A673 (cell line): ENCODE results near the gene NAALADL2. TPM values are rescaled to one million over a fixed set of nuclear protein-coding genes. Genes with fewer than 3 reads are reported as not detected.

Source experiments
- BruUV-seq: library from RNA; stranded (reverse); fragments of 400-500 nt; replicated peaks from 2 replicates; lab custom pipeline; 2021; lab: Mats Ljungman, UMichigan
- CTCF ChIA-PET: fragments of 300-600 bp; sonication (Branson Sonifier 250); formaldehyde crosslinking; loops from one replicate; lab custom pipeline; 2022; ENCODE audit warnings: antibody characterized with exemption; lab: Charles Lee
- POLR2A ChIA-PET: fragments of 300-600 bp; sonication (Branson Sonifier 250); formaldehyde crosslinking; loops from one replicate; lab custom pipeline; 2022; ENCODE audit warnings: antibody characterized with exemption; ENCODE audit not compliant: low non-redundant PET; lab: Charles Lee
- DNase-seq: peaks from one replicate; pipeline ENCODE4 v3.0.0-alpha.2; 2015; ENCODE audit warnings: low spot score
- H3K27ac ChIP-seq: fragments of 200-600 bp; sonication (generic); 2 replicates; pipeline ENCODE4 v1.5.1; 2016; ENCODE audit warnings: mixed run types, low read depth, mild to moderate bottlenecking, mixed read lengths, antibody characterized with exemption, low read length; ENCODE audit not compliant: poor library complexity, severe bottlenecking
- H3K27me3 ChIP-seq: fragments of 200-600 bp; sonication (generic); replicated peaks from 2 replicates; pipeline ENCODE4 v1.6.1; 2017; ENCODE audit warnings: mixed run types, low read depth, mild to moderate bottlenecking, mixed read lengths, antibody characterized with exemption, low read length; ENCODE audit not compliant: insufficient read depth, poor library complexity
- H3K36me3 ChIP-seq: fragments of 200-600 bp; sonication (generic); 2 replicates; pipeline ENCODE4 v1.6.1; 2016; ENCODE audit warnings: mixed run types, mild to moderate bottlenecking, mixed read lengths, antibody characterized with exemption, low read length; ENCODE audit not compliant: insufficient read depth, poor library complexity, severe bottlenecking
- H3K4me1 ChIP-seq: fragments of 200-600 bp; sonication (generic); 2 replicates; pipeline ENCODE4 v1.6.1; 2017; ENCODE audit warnings: mixed run types, mild to moderate bottlenecking, mixed read lengths, antibody characterized with exemption, low read length; ENCODE audit not compliant: insufficient read depth, poor library complexity, severe bottlenecking
- H3K4me3 ChIP-seq: fragments of 200-600 bp; sonication (generic); 2 replicates; pipeline ENCODE4 v1.5.1; 2016; ENCODE audit warnings: low read depth, mixed run types, mild to moderate bottlenecking, mixed read lengths, low read length; ENCODE audit not compliant: poor library complexity, severe bottlenecking
- H3K9me3 ChIP-seq: fragments of 200-600 bp; sonication (generic); 2 replicates; pipeline ENCODE4 v1.6.1; 2016; ENCODE audit warnings: mixed run types, low read depth, mild to moderate bottlenecking, mixed read lengths, antibody characterized with exemption, low read length; ENCODE audit not compliant: poor library complexity, severe bottlenecking
- EZH2 ChIP-seq: fragments of 200-600 bp; sonication (generic); IDR thresholded peaks from 2 replicates; pipeline ENCODE4 v1.6.1; 2017; ENCODE audit warnings: borderline replicate concordance, low read depth, mild to moderate bottlenecking, mixed read lengths, antibody characterized with exemption, low read length; ENCODE audit not compliant: poor library complexity, severe bottlenecking
- intact Hi-C: fragments of 100-400 bp; cut with micrococcal nuclease; formaldehyde crosslinking; loops from one replicate; pipeline ENCODE4 v1.10.0; 2022; ENCODE audit not compliant: unreplicated experiment
- total RNA-seq: library from RNA; stranded (reverse); gene quantifications from 2 replicates; pipeline ENCODE4 v1.2.3, GENCODE V29; 2021
- TF ChIP-seq, protein P1 (sequence below): fragments of 300-800, 200-600 bp; sonication (generic); conservative IDR thresholded peaks from 2 replicates; pipeline ENCODE4 v1.5.1; 2017; ENCODE audit warnings: low read depth, mild to moderate bottlenecking, antibody characterized with exemption, low read length, moderate library complexity, mixed read lengths

NAALADL2 gene
- total RNA-seq, 1 experiment from 2014 or later, result 0.64 TPM

GRCh38 chr3:175651716-175652115, 792.6 kb downstream of the NAALADL2 start:
- TF ChIP-seq, protein P1, sequence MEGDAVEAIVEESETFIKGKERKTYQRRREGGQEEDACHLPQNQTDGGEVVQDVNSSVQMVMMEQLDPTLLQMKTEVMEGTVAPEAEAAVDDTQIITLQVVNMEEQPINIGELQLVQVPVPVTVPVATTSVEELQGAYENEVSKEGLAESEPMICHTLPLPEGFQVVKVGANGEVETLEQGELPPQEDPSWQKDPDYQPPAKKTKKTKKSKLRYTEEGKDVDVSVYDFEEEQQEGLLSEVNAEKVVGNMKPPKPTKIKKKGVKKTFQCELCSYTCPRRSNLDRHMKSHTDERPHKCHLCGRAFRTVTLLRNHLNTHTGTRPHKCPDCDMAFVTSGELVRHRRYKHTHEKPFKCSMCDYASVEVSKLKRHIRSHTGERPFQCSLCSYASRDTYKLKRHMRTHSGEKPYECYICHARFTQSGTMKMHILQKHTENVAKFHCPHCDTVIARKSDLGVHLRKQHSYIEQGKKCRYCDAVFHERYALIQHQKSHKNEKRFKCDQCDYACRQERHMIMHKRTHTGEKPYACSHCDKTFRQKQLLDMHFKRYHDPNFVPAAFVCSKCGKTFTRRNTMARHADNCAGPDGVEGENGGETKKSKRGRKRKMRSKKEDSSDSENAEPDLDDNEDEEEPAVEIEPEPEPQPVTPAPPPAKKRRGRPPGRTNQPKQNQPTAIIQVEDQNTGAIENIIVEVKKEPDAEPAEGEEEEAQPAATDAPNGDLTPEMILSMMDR, result no peak
- TF ChIP-seq EZH2, result no peak
- ChIA-PET POLR2A (no interaction called here), CTCF (no interaction called here)
- Histone ChIP-seq H3K27ac (no peak overlapping the region), H3K36me3 (no peaks in the 10 kb centered on the region), H3K4me3 (no peak overlapping the region), H3K4me1 (no peaks in the 10 kb centered on the region), H3K27me3 (no peaks in the 10 kb centered on the region), H3K9me3 (no peaks in the 10 kb centered on the region)
- intact Hi-C loops, result no loop called here
- BruUV-seq, result no TSS peak
- DNase-seq, result no peak

DNA sequence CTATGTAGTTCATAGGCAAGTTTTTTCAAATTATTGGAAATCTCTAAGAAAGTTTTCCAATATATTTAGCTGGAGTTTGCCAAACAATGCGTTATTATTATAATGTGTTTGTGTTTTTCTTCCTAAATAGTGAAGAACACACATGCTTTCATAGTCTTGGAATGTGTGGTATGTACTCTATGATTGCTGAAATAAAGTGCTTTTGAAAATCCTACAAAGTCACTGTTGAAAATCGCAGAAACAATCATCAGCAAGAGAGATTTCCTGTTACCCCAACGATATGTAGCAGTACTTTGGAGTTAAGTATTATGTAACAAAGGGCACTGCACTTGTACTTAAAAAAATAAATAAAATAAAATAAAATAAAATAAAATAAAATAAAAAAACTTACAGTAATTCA, 796.2 kb downstream of the NAALADL2 start:
- no peaks in the 10 kb centered on the region for H3K36me3 ChIP-seq
- no peaks in the 10 kb centered on the region for H3K9me3 ChIP-seq
- H3K4me3 ChIP-seq, result no peak overlapping the region
- intact Hi-C loops, result no loop called here
- no peak overlapping the region for H3K27ac ChIP-seq
- ChIA-PET CTCF (no interaction called here), POLR2A (no interaction called here)
- no peak for DNase-seq
- no TSS peak for BruUV-seq
- TF ChIP-seq, protein P1, result no peak
- no peak for TF ChIP-seq EZH2
- no peaks in the 10 kb centered on the region for H3K27me3 ChIP-seq
- H3K4me1 ChIP-seq, result no peaks in the 10 kb centered on the region

GRCh38 chr3:175656461-175656860, 797.3 kb downstream of the NAALADL2 start:
- intact Hi-C loops, result no loop called here
- Histone ChIP-seq H3K9me3 (no peaks in the 10 kb centered on the region), H3K27me3 (no peaks in the 10 kb centered on the region), H3K4me1 (no peaks in the 10 kb centered on the region), H3K4me3 (no peak overlapping the region), H3K27ac (no peak overlapping the region), H3K36me3 (no peaks in the 10 kb centered on the region)
- BruUV-seq, result no TSS peak
- TF ChIP-seq EZH2, result no peak
- POLR2A ChIA-PET, result no interaction called here
- CTCF ChIA-PET, result no interaction called here
- DNase-seq, result no peak
